K562 (cell line): ENCODE measurements around the gene TJP3. TPM values are rescaled to one million over a fixed set of nuclear protein-coding genes. Genes with fewer than 3 reads are reported as not detected.
A peak's percentile ranks its signal among the peaks of the same experiment; 100 is the strongest.

Source experiments
- BRD4 ChIP-seq: fragments of 200-600 bp; sonication (generic); IDR thresholded peaks from 2 replicates; pipeline ENCODE4 v1.6.1; 2017; ENCODE audit warnings: inconsistent platforms
- CTBP1 ChIP-seq: fragments of 450-650 bp; IDR thresholded peaks from 2 replicates; pipeline ENCODE4 v1.6.1; 2016; ENCODE audit warnings: borderline replicate concordance
- HSF4 ChIP-seq: fragments of 250-450 bp; sonication (Bioruptor Pico); IDR thresholded peaks from 2 replicates; pipeline ENCODE4 v2.1.2; 2022; ENCODE audit warnings: mild to moderate bottlenecking, moderate library complexity, borderline replicate concordance
- JUND ChIP-seq, 2 experiments: IDR thresholded peaks; 2 replicates in 1 of 2; 3 replicates in 1 of 2; pipeline ENCODE4 v1.6.1; 2011; ENCODE audit warnings: borderline replicate concordance in 2 of 2, low read depth in 2 of 2, low read length in 2 of 2, improper control_type of control experiment in 1 of 2, missing biosample characterization in 1 of 2, missing genetic modification characterization in 1 of 2, missing genetic modification reagents in 1 of 2
- MCM5 ChIP-seq: fragments of 450-650 bp; IDR thresholded peaks from 2 replicates; pipeline ENCODE4 v1.6.1; 2016; ENCODE audit warnings: low read depth
- MECOM ChIP-seq: fragments of 250-450 bp; sonication (Bioruptor Pico); IDR thresholded peaks from 2 replicates; pipeline ENCODE4 v1.8.0; 2022; ENCODE audit warnings: inconsistent platforms
- NRF1 ChIP-seq, 2 experiments: fragments of 450-650 bp; IDR thresholded peaks in 1 of 2; conservative IDR thresholded peaks in 1 of 2; 2 replicates each; pipeline ENCODE4 v1.6.1; 2014; ENCODE audit warnings: mild to moderate bottlenecking in 2 of 2
- PCBP1 ChIP-seq: fragments of 200-400 bp; formaldehyde crosslinking; IDR thresholded peaks from 2 replicates; pipeline ENCODE4 v1.6.1; 2018; ENCODE audit warnings: mild to moderate bottlenecking, low read depth, low read length; ENCODE audit not compliant: poor library complexity, severe bottlenecking
- RBM22 ChIP-seq: fragments of 200-400 bp; formaldehyde crosslinking; IDR thresholded peaks from 2 replicates; pipeline ENCODE4 v1.6.1; 2018; ENCODE audit warnings: low read length, low read depth; ENCODE audit not compliant: poor library complexity, severe bottlenecking
- SMAD1 ChIP-seq: fragments of 150-350 bp; IDR thresholded peaks from 2 replicates; pipeline ENCODE4 v1.6.1; 2014; ENCODE audit warnings: low read length, low read depth; ENCODE audit not compliant: partially characterized antibody
- SMAD3 ChIP-seq: fragments of 450-650 bp; formaldehyde crosslinking; conservative IDR thresholded peaks from 2 replicates; pipeline ENCODE4 v1.4.0; 2020; ENCODE audit warnings: mild to moderate bottlenecking
- SRSF7 ChIP-seq: fragments of 200-400 bp; formaldehyde crosslinking; optimal IDR thresholded peaks from 2 replicates; pipeline ENCODE3; 2017; ENCODE audit warnings: mild to moderate bottlenecking, low read depth, low read length
- TOE1 ChIP-seq, 2 experiments: fragments of 450-650 bp in 1 of 2; sonication (generic) in 1 of 2; formaldehyde crosslinking in 1 of 2; IDR thresholded peaks; 2 replicates each; pipeline versions ENCODE4 v1.7.1 to v1.8.0; 2016 to 2022; ENCODE audit warnings: borderline replicate concordance in 2 of 2, mild to moderate bottlenecking in 2 of 2, antibody characterized with exemption in 1 of 2, inconsistent platforms in 1 of 2, low read depth in 1 of 2, missing genetic modification reagents in 1 of 2, moderate library complexity in 1 of 2
- U2AF2 ChIP-seq: fragments of 200-400 bp; formaldehyde crosslinking; optimal IDR thresholded peaks from 2 replicates; pipeline ENCODE3; 2017; ENCODE audit warnings: low read depth, mild to moderate bottlenecking, low read length
- ZBTB26 ChIP-seq: fragments of 450-650 bp; formaldehyde crosslinking; IDR thresholded peaks from 2 replicates; pipeline ENCODE4 v1.4.0; 2022; ENCODE audit warnings: missing genetic modification characterization
- ZMIZ1 ChIP-seq, 2 experiments: fragments of 150-350 bp in 1 of 2; IDR thresholded peaks; 2 replicates each; pipeline ENCODE4 v1.6.1; 2012 to 2016; ENCODE audit warnings: low read depth in 2 of 2, low read length in 2 of 2, mild to moderate bottlenecking in 1 of 2, moderate library complexity in 1 of 2
- ZNF12 ChIP-seq: sonication (generic); formaldehyde crosslinking; IDR thresholded peaks from 2 replicates; pipeline ENCODE4 v1.4.0; 2020; ENCODE audit warnings: mild to moderate bottlenecking, missing genetic modification reagents
- ZNF121 ChIP-seq: sonication (generic); formaldehyde crosslinking; conservative IDR thresholded peaks from 2 replicates; pipeline ENCODE4 v1.8.0; 2022; ENCODE audit warnings: missing genetic modification reagents
- ZNF212 ChIP-seq: fragments of 450-650 bp; formaldehyde crosslinking; IDR thresholded peaks from 2 replicates; pipeline ENCODE4 v1.4.0; 2020; ENCODE audit warnings: mild to moderate bottlenecking
- ZNF445 ChIP-seq: fragments of 250-450 bp; sonication (Bioruptor Pico); IDR thresholded peaks from 2 replicates; pipeline ENCODE4 v1.4.0; 2020; ENCODE audit warnings: low read depth, mild to moderate bottlenecking, moderate library complexity
- ZNF561 ChIP-seq: fragments of 450-650 bp; formaldehyde crosslinking; conservative IDR thresholded peaks from 2 replicates; pipeline ENCODE4 v1.4.0; 2020; ENCODE audit warnings: mild to moderate bottlenecking, moderate library complexity
- ZNF695 ChIP-seq: fragments of 450-650 bp; formaldehyde crosslinking; IDR thresholded peaks from 2 replicates; pipeline ENCODE4 v1.4.0; 2020; ENCODE audit warnings: mild to moderate bottlenecking, moderate library complexity
- ZNF766 ChIP-seq: fragments of 200-800 bp; sonication (Bioruptor generic); conservative IDR thresholded peaks from 2 replicates; pipeline ENCODE4 v1.6.1; 2016; ENCODE audit warnings: missing genetic modification characterization, missing compliant biosample characterization
- ZZZ3 ChIP-seq: fragments of 450-650 bp; IDR thresholded peaks from 2 replicates; pipeline ENCODE4 v1.6.1; 2016; ENCODE audit warnings: antibody characterized with exemption, mild to moderate bottlenecking, moderate library complexity
- polyA plus RNA-seq, 8 experiments: library from polyadenylated mRNA; depleted of rRNA in 4 of 8; stranded (reverse) in 5 of 8; unstranded in 3 of 8; fragments of >200 nt; fragmentation: Nextera tagmentation in 2 of 8; fragmentation: Illumina TruSeq in 1 of 8; extraction: Ambion mirVana in 2 of 8; extraction: Trizol in 1 of 8; gene quantifications; 2 replicates each; pipeline versions ENCODE4 v1.2.1 to v1.2.3, GENCODE V29; 2011 to 2014; ENCODE audit warnings: inconsistent platforms in 1 of 8, missing spikeins in 1 of 8
- total RNA-seq, 7 experiments: library from RNA; depleted of rRNA in 6 of 7; stranded (reverse); fragments of >200 nt in 6 of 7; fragmentation: Illumina TruSeq in 2 of 7; extraction: Trizol in 2 of 7; gene quantifications; 2 replicates each; pipeline versions ENCODE4 v1.2.1 to v1.2.3, GENCODE V29; 2011 to 2021; ENCODE audit warnings: low replicate concordance in 1 of 7

The TJP3 gene
- total and polyA plus RNA-seq, 9 of the 15 experiments (the other 6 are each of a cell fraction or from before 2014, with no cell fraction given) = 0.11 to 2.4 (median 0.57) TPM; not detected in 1

GRCh38 chr19:3761382-3762129 lies 53.4 kb downstream of the TJP3 start, which contains the start of gene APBA3 (continued):
- no peak for TF ChIP-seq HSF4
- TF ChIP-seq ZNF695 (CRISPR knock-in tag) = no peak
- TF ChIP-seq JUND (IDR thresholded peaks at IDR 0.05; ENCODE audit: borderline replicate concordance, low read depth, low read length) = peak; percentile 51
- TF ChIP-seq JUND (tag; IDR thresholded peaks at IDR 0.05; ENCODE audit: borderline replicate concordance, low read depth, low read length) = peak; percentile 31; the same call in 1 of the 3 replicates
- no peak for TF ChIP-seq SMAD3
- peak; percentile 36; the same call in 1 of the 2 replicates for TF ChIP-seq ZNF766 (CRISPR knock-in tag)
- peak; percentile 17 to 53; a peak in 2 of 4 replicates for TF ChIP-seq ZMIZ1 (IDR thresholded peaks at IDR 0.05; ENCODE audit: low read depth in 2 of 2, low read length in 2 of 2)
- TF ChIP-seq ZNF12 (CRISPR knock-in tag) = no peak
- no peak for TF ChIP-seq MECOM (CRISPR knock-in tag)
- TF ChIP-seq RBM22 = no peak
- no peak for TF ChIP-seq ZNF445
- no peak for TF ChIP-seq MCM5
- TF ChIP-seq ZNF121 (CRISPR knock-in tag) = no peak; the same call in 1 of the 2 replicates
- no peak for TF ChIP-seq BRD4
- peak; percentile 72; the same call in 1 of the 2 replicates for TF ChIP-seq ZNF212 (CRISPR knock-in tag)
- TF ChIP-seq U2AF2 = no peak
- peak; percentile 76; the same call in 1 of the 2 replicates for TF ChIP-seq ZNF561
- TF ChIP-seq ZBTB26 (CRISPR knock-in tag) = no peak
- TF ChIP-seq NRF1 (conservative IDR thresholded peaks at IDR 0.05 in 1 of 2, IDR thresholded peaks at IDR 0.05 in 1 of 2) = peak; percentile 96 to 97
- peak; percentile 35; the same call in 1 of the 2 replicates for TF ChIP-seq CTBP1
- TF ChIP-seq SMAD1 = no peak
- no peak for TF ChIP-seq ZZZ3
- TF ChIP-seq PCBP1 = no peak
- TF ChIP-seq TOE1 (IDR thresholded peaks at IDR 0.05; ENCODE audit: borderline replicate concordance) = peak; percentile 61
- no peak for TF ChIP-seq TOE1 (CRISPR knock-in tag; IDR thresholded peaks at IDR 0.05; ENCODE audit: borderline replicate concordance, low read depth)
- TF ChIP-seq SRSF7 = no peak
